HG03469 (cell line): ENCODE data around the gene PTGES.

Source experiments
- ATAC-seq: cut with Tn5 transposase; IDR thresholded peaks from one replicate; pipeline ENCODE4 v1.9.1; 2021; ENCODE audit warnings: mild to moderate bottlenecking, moderate library complexity, moderate number of reproducible peaks; ENCODE audit not compliant: unreplicated experiment

Gene PTGES

DNA sequence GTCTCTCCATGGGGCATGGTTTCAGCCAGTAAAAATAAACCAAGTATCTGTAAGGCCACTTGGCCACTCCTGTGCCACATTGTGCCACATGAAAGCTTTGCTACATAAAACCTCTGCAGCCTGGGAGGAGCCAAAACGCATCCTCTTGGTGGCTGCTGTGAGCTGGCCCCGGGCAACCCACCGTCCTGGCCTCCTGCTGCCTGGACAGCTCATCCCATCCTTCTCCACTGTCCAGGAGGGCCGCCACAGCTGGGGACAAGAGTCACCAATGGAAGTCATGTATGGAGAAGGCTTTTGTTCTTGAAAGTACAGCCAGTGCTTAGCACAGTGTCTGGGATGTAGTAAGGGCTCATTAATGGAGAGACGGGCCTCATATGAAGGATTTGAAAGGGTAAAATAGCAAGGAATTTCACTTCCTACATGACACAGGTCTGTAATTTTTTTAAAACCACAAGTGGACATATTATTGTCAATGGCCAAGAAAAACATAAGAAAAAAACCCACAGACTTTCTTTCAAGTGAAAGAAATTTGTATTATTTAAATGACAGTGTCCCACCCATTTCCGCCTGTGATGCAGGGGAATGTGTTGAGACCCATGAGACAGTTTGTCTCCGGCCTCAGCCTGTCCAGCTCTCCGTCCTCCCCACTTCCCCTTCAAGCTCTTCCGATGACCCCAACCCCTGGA, 6.6 kb downstream of the PTGES start:
- ATAC-seq, result no peak

- ATAC-seq, result no peak
Observed at GRCh38 chr9:129745200-129745599, 7.6 kb downstream of the PTGES start.

- no peak for ATAC-seq
Observed at GRCh38 chr9:129740666-129741464, 12.0 kb downstream of the PTGES start.

GRCh38 chr9:129740174-129740573, 12.7 kb downstream of the PTGES start:
- ATAC-seq, result no peak

GRCh38 chr9:129739432-129739831, 13.4 kb downstream of the PTGES start:
- no peak for ATAC-seq

- ATAC-seq, result no peak
Observed at GRCh38 chr9:129737479-129738274, 15.2 kb downstream of the PTGES start.

DNA sequence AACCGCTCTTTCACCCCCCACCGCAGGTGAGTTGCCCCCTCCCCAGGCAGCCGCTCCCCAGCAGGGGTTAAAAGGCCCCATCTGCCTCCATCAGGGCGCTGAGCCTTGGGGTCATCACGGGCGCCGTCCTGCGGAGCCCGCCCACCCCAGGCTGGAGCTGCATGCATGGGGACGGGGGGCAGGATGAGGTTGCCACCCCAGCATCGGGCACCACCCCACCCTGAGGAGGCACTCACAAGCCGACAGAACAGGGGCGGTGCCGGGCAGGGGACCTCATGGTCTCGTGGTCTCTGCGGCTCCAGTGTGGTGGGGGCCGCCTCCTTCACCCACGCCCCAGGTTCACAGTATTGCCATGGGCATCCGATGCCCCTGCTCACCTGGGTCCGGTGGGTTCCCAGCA, 16.5 kb downstream of the PTGES start:
- no peak for ATAC-seq

DNA sequence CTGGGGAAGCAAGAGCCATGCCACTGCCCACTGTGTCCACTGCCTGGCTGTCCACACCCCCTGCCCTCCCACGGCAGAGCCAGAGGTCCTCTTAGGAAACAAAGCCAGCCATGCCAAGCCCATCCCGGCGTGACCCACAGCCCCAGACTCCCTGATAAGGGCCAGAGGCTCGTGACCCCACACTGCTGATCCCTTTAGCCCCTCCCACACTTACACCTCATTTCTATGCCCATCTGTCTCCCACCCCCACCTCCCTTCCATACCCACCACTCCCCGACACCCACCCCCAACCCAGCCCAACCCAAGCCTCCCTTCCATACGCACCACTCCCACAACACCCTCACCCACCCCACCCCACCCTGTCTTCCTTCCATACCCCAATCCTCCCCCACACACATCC, 17.3 kb downstream of the PTGES start:
- no peak for ATAC-seq

GRCh38 chr9:129733632-129733953, 19.2 kb downstream of the PTGES start:
- no peak for ATAC-seq

DNA sequence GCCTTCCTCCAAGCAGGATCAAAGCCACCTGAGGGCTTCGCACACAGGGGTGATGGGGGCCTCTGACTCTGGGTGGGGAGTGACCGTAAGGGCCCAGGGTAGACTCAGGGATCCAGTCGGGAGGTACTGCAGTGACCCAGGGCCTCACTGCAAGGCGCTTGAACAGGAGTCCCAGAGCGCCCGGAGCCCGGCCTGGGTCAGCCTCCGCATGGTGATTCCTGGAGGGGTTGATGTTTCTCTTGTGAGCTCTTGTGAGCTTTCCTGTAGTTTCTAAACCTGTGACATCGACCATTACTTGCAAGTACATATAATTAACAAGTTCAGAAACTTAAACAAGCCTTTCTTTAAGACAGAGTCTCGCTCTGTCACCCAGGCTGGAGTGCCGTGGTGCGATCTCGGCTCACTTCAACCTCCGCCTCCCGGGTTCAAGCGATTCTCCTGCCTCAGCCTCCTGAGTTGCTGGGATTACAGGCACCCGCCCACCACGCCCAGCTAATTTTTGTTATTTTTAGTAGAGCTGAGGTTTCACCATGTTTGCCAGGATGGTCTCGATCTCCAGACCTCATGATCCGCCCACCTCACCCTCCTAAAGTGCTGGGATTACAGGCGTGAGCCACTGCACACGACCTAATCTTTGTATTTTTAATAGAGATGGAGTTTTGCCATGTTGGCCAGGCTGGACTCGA, 19.8 kb downstream of the PTGES start:
- no peak for ATAC-seq

DNA sequence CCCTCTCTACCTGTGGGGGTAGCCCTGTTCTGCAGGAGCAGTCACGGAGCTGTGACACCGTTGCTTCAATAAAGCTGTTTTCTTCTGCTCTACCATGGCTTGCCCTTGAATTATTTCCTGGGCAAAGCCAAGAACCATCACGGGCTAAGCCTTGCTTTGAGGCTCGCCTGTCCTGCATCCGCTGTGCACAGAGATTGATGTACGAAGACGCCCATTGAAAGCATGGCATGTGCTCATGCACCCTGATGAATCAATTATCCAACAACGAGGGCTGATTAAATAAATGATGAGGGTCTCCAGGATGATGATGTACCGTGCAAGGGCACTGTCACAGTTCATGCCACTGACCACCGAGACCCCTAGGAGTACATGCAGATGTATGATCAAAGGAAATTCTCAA, 20.7 kb downstream of the PTGES start:
- no peak for ATAC-seq

- ATAC-seq, result no peak
Observed at GRCh38 chr9:129731477-129732085, 21.3 kb downstream of the PTGES start.

DNA sequence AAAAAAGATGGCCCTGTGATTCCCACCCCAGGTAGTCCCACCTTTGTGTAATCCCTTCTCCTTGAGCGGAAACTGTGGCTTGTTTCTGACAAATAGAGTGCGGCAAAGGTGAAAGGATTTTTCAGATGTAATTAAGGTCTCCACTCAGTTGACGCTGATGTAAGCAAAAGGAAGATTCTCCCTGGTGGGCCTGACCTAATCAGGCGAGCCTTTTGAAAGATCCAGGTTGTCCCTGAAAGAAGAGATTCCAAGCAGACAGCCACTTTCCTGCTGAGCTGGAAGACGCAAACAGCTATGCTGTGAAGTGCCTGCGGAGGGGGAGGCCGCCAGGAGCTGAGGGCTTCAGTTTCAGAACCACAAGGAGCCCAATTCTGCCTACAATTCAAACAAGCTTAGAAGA, 24.1 kb downstream of the PTGES start:
- no peak for ATAC-seq

- ATAC-seq, result no peak
Observed at GRCh38 chr9:129726322-129727160, 26.3 kb downstream of the PTGES start.

GRCh38 chr9:129725795-129726251, 27.0 kb downstream of the PTGES start:
- no peak for ATAC-seq

DNA sequence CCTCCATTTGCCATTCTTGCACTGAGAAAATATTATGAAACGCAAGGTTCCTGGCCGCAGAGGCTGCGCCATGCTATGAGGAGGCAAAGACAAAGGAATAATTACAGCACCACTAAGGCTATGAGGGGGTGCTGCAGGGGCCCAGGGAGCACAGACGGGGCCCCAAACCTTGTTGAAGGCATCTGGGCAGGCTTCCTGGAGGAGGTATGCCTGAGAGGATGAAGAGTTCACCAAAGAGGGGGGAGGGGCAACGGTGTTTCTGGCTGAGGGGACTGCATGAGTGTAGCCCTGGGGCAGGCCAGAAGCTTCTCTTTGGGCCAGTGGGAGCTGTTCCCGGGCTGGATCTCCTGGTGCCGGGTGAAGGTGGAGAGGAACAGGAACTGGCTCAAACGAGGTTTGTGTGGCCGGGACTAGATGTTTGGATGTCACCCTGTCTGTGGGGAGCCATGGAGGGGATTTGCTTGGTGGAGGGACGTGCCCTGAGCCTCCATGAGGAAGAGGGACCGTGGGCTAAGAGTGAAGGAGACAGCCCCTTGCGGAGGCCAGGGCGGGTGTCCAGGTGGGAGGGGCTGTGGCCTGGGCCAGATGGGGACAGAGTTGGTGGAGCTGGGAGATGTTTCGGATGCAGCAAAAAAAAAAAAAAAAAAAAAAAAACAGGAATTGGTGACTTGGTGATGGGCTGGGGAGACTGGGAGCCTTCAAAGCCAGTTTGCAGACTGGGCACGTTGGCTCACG, 28.2 kb downstream of the PTGES start:
- ATAC-seq, result no peak

DNA sequence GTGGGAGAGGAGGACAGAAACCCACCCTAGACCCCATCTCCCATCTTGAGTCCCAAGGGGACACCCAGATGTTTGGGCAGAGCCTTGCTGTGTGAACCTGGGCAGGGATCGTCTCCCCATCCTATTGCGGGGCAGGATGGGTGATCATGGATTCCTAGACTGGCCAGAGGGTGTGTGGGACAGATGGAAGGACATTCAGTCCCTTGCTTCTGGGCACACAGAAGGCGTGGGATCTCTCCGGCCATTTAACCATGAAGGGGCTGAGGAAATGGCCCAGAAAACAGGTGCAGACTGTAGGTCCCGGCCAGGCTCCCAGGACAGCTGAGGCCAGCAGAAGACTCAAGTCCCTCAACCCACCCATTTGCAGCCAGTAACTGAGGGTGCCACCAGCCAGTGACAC, 29.9 kb downstream of the PTGES start:
- ATAC-seq, result no peak

DNA sequence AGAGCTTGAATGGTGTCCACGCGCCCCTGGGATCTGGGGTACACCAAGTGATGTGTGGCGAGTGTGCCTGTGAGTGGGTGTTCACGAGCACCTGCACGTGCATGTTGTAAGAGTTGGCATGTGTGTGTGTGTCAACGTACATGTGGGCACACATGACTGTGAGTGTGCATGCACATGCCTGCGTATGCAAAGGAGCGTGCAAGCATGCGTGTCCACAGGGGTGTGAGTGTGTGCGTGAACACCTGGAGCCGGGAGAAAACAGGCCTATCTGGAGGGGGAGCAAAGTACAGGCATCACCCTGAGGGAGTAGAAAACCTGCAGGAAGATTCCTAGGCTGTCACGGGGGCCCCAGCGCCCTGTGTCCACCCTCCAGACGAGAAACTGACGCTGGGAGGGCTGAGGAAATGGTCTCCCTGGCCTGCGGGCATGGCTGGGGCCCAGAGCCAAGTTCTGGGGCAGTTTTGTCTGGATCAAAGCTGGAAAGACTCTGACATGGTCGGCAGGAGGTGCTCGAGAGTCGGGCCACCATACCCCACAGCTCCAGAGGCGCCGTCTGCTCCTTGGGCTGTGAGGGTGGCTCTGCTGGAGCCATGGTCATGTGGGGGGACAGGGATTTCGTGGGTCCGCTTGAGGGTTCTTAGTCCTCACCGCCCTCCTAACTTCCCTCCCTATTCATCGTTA, 31.8 kb downstream of the PTGES start:
- no peak for ATAC-seq
